HG03175 (cell line): Measurements from ENCODE around the gene WWOX.

ENCODE experiments used
- ATAC-seq: cut with Tn5 transposase; IDR thresholded peaks from one replicate; pipeline ENCODE4 v1.9.1; 2021; ENCODE audit warnings: mild to moderate bottlenecking, moderate library complexity; ENCODE audit not compliant: unreplicated experiment

Gene WWOX

DNA sequence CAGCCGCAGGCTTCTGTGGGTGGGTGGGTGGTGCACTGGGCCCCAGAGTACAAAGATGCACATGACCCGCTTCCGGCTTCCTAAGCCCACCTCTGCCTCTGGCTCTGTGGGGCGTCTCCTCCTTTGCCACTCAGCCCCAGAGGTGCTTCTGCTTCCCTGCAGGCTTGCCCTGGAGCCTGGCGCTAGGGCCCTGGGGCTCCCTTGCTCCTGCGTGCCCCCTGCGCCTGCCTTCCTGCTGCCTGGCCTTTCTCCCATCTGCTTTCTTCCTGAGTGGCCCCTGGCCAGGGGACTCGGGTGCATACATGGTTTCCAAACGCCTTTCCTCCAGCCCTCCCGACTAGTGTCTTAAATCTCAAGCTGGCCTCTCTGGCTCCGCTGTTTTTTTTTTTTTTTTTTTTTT lies 3.4 kb downstream of the WWOX start:
- no peak for ATAC-seq

DNA sequence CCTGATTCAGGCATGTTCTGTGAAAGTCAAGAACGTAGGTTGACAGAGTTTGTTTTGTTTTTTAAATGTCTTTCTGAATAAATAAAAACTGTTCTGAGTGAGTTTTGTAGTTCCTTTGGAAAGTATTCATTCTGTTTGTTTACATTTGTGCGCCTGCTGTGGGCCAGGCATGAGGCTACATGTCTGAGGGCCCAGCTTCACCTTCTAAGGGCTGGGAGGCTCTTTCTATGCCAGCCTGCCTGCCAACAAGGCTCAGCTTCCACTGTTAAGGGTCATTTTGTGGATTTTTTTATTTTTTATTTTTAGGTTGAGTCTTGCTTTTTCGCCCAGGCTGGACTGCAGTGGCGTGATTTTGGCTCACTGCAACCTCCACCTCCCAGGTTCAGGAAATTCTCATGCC lies 6.1 kb downstream of the WWOX start:
- ATAC-seq, result no peak

DNA sequence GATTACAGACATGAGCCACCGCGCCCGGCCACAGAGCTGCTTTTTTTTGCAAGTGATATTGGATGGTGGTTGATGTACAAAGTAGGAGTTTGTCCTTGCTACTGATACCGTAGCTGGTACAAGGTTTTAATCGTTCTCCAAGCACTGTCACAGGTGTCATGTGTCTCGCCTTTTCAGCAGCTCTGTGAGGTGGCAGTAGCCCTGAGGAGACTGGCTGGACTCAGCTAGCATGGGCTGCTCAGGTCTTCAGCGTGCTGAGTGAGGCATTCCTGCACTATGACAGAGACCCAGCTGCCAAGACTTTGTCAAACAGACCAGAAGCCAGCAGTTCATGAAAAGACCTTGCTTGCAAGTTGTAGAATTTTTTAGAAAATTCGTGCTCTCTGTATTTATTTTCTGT lies 7.2 kb downstream of the WWOX start:
- no peak for ATAC-seq

DNA sequence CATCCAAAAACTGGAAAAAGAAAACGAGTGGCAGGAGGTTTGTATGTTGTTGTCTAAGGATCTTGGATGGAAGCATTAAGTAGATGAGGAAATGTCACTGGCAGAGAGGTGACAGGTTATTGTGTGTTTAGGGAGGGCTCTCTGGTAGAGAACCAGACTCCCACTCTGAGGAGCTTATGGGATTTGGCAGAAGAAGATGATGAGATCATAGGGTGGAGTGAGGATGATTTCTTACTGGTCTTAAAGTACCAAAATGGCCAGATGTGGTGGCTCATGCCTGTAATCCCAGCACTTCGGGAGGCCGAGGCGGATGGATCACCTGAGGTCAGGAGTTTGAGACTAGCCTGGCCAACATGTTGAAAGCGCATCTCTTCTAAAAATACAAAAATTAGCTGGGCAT lies 9.0 kb downstream of the WWOX start:
- ATAC-seq, result no peak

DNA sequence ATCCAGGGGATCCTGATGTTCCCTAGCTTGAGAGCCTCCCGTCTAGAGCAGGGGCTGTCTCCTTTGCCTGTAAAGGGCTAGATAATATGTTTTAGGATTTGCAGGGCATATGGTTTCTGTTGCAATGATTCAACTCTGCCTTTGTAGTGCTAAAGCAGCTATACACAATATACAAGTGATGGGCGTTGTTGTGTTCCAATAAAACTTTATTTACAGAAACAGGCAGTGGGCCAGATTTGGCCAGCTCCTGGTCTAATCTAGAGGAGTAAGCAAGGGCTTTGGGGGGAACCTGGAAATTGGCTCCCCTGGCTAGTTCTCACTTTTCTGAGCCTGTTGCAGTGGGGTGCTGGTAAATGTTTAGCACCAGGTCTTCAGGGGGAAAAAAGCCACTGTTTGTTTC lies 13.8 kb downstream of the WWOX start:
- no peak for ATAC-seq

DNA sequence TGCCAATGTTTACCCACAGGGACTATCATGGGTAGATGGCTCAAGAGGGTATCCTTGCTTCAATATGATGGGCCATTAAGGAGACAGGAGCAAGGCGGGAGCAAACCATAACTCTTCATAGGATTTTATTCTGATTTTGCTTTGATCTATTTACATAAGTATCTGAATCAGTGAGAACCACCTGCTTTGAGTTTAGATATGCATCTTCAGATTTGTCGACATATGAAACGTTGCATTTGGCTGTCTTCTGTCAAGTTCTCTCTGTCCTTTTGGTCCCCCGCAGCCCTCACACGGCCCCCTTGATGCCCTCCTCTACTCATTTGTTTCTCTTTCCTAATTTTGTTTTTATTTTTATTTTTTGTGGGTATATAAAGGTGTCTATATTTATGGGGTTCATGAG lies 16.2 kb downstream of the WWOX start:
- ATAC-seq, result no peak

DNA sequence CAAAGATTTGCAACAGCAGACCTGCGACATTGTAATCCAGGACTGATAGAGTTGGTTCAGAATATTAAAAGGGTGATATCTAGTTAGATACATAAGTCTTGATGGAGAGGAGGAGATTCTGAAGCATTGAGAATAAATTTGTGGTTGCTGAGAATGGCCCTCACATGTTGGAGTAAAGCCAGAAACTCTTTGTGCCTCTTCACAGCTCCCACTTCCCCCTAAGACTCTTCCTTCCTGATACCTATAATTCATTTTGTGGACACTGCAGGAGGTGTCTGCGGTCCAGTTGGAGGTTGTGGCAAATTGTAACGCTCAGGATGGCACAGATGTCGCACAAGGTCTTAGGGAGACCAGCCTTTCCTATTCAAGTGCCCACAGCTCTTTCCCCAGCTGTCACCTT lies 17.5 kb downstream of the WWOX start:
- no peak for ATAC-seq

DNA sequence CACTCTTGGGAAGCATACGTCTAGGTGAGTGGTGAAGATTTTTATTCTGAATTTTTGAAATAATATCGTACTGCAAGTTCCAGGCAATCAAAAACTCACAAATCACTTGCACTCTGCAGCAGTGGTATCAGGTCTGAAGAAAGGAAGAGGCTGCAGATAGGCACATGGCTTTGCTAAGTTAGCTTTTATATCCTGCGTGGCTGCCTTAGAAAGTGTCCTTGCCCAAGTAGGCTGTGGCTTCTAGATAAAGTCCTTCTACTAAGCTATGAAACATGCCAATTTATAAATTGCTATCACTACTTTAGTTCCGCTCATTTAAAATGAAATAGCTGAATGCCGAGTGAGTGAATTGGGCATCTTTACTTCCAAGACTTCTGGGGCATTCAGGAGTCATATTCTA lies 17.9 kb downstream of the WWOX start:
- ATAC-seq, result no peak

DNA sequence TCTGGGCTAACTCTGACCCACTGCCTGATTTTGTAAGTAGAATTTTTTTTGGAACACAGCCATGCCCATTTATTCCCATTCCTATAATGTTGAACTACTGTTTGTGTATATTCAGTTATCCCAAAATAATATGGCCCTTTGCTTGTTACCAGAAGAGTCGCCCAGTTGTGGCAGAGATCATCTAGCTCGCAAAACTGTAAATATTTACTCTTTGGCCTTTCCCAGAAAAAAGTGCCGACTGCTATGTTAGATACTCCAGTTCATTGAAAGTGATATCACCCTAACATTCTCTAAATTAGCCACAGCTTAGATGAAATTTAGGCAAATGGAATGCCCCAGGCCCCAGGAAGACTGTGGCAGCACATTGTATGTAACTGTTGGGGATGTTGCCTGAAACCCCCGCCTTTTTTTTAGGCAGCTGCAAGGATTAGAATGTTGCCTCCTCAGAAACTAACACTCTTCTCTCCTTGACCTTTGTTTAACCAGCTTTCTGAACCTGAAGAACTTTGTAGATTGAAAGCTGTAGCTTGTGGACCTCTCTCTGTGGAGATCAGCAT lies 19.1 kb downstream of the WWOX start:
- no peak for ATAC-seq

DNA sequence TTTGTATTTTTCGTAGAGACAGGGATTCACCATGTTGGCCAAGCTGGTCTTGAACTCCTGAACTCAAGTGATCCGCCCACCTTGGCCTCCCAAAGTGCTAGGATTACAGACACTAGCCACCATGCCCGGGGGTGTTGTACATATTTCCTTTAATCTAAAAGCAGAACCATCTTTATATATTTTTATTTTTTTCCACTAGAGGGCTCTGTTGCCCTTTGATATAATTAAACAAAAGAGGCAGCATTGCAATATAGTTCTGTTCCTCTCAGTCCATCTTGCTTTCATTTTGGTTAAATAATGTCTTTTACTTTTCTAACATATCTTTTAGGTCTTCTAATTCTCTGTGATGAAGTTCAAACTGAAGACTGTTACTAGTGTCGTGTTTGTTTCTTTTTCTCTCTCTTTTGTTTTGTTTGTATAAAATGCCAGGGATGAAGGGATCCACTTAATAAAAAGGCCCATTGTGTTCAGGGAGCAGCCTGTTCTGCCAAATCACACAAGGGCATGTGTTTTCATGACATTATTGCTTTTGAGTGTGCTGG lies 23.4 kb downstream of the WWOX start:
- peak; percentile 96 for ATAC-seq

DNA sequence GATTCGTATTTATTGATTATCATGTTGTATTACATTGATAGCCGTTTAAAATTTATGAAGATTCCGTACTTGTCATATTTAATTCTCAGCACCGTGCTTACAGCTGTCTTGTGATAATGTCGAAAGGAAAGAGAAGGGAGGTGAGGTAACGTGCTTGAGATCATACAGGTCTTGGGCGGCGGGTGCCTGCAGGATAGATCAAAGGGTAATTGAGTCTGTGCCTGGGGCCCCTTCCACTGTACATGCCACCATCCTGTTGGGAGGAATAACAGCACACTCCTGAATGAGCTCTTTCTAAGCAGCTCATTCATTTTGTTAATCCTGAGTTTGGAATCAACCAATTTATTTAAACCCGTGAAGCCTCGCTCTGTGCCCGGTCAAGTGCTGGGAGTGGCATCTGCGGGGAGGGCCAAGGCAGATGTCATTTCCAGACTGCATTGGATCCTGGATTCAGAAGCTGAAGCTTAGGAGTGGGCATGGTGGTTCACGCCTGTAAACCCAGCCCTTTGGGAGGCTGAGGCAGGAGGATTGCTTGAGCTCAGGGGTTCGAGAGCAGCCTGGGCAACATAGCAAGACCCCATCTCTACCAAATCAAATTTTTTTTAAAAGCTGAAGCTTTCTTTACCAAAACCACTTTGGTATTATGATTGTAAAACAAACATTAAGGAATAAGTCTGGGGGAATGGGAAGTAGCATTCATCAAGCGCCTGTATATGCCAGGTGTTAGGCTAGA lies 25.8 kb downstream of the WWOX start:
- no peak for ATAC-seq

DNA sequence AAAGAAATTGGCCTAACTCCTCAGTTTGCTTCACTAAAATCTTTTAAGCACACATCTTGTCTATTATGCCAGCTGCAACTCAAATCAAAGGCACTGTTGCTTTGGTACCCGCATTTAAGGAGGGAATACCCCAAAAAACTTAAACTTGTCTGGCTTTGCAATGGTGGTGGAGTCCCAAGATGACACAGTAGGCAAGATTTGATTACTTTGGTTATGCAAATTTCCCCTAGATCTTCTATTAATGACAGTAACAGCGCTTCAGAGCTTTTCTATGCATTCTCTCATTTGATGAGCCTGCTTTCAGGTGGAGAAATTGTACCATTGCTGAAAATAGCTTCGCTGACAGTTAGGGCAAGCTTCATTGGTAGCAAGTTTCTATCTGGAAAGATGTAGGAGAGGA lies 27.2 kb downstream of the WWOX start:
- no peak for ATAC-seq

DNA sequence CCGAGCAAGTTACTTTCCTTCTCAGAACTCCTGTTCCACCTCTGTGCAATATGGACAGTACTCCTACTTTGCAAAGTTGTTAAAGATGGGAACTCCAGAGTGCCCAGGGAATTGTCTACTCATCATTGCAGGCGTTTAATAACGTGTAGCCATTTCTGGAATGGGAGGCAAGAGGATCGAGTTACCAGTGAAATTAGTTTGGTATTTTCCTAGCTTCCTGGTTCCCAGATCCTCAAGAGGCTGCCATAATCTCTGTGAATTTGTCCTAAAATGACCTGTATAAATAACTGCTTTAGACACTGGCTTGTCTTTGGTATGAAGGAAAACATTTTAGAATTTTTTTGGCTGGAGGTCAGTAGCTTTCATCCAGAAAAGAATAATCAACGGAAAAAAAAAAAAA lies 27.7 kb downstream of the WWOX start:
- ATAC-seq, result no peak

DNA sequence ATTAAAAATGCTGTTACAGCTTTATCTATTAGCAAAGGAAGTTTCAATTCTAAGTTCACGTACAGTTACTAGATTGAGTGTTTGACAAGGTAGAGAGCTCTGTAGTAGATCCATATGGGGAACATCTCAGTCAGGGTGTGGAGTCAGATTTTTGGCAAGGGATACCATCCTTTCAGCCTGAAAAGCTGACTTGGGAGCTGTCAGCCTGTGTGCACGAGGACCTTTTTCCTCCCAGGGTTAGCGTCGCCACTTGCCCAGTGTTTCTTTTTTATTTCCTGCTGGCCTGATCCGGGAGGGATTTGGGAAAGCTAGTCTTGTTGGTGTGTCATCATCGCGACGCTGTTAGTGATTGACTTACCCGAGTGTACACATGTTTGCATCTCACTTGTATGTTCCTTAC lies 29.5 kb downstream of the WWOX start:
- ATAC-seq, result no peak

DNA sequence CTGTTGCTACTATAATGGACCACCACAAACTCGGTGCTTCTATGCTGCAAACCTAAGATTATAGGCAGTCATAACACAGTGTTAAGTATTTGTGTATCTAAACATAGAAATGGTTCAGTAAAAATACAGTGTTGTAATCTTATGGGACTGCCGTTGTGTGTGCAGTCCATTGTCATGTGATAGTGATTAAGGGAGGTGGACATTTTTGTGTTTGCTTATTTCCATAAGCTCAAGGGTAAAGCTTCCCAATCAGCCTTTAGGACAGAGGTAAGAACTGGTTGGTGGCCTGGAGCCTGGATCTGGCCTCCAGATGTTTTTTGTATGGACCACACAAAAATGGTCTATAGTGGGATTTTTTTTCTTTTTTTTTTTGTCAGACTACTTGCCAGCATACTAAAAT lies 29.9 kb downstream of the WWOX start:
- ATAC-seq, result no peak

DNA sequence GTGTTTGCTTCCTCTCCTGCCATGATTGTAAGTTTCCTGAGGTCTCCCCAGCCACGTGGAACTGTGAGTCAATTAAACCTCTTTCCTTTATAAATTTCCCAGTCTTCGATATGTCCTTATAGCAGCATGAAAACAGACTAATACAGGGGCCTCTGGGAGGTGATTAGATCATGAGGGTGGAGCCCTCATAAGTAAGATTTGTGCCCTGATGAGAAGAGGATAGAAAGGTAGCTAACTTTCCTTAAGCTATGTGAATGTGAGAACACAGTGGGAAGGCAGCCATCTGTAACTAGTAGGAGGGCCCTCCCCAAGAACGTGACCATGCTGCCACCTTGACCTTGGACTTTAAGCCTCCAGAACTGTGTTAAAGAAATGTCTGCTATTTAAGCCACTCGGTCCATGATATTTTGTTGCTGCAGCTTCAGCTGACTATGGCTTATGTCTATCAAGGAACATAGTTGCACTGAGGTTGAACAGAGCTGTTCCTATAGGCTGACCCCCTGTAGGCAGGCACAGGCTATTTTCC lies 30.7 kb downstream of the WWOX start:
- no peak for ATAC-seq

DNA sequence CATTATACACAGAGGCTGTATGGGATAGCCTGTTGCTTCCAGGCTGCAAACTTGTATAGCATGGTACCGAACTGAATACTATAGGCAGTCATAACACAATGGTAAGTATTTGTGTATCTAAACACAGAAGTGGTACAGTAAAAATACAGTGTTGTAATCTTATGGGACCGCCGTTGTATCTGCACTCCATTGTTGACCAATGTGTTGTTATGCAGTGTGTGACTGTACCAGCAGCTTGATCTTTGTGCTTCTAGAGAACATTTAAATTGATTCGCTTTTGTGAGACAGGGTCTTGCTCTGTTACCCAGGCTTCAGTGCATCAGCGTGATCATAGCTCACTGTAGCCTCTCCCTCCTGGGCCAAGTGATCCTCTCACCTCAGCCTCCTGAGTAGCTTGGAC lies 31.5 kb downstream of the WWOX start:
- no peak for ATAC-seq

DNA sequence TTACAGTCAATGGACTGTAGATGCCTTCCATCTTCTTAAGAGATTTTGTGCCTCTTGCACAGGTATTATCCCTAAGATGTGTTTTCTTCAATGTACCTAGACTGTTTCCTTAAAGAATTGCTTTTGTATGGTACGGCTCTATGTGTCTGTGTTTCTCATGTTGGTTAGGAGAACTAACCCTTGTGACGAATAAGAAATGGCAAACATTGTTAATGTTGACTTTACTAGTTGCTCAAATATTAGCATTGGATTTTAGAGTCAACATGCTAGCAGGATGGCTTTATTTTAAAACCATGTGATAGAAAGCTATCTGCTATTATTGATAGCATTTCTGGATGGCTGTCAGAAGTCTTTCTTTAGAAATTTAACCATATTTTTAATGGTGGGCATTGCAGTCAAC lies 34.5 kb downstream of the WWOX start:
- no peak for ATAC-seq

DNA sequence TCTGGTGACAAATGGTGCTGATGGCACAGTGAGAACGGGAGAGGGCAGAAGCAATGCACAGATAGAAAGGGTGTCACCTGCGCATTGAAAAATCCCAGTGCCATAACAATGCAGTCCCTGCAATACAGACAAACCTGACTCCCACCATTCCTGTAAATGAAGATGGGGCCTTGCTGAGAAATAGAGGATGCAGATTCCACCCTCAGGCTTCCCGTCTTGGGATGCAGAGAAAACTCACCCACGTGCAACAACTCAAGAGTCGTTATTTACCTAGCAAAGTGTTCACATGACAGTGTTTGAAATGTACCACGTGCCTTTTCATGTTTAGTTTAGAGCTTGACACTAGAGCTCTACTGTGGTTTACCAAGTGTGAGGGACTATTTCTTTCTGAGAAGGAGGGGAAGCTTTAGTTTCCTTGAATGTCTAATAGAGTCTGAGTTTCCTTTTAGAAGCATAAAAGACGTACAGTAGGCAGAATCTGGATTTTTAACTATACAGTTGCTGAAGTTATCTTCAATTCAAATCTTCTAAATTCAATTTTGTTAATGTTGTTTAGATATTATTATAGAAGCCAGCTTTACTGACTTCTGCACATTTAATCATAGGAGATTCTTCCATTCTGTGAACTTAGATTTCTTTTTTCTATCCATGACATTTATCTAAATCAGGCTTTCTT lies 35.6 kb downstream of the WWOX start:
- ATAC-seq, result no peak

DNA sequence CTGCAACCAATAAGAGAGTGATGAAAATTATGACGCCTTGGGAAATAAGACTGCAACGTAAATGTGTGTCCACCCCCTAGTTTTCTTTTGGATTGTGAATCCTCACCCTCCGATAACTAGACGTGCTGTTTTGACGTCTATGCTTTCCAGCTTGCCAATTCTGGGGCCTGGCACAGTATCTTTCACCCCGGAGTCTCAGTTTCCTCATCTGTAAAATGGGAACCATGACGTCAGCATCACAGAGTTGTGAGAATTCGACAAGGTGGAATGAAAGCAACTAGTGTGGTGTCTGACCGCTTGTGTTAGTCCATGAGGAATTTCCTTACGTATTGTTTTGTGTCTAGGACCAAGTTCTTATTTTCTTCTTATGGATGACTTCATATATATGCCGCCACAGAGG lies 37.7 kb downstream of the WWOX start:
- no peak for ATAC-seq

DNA sequence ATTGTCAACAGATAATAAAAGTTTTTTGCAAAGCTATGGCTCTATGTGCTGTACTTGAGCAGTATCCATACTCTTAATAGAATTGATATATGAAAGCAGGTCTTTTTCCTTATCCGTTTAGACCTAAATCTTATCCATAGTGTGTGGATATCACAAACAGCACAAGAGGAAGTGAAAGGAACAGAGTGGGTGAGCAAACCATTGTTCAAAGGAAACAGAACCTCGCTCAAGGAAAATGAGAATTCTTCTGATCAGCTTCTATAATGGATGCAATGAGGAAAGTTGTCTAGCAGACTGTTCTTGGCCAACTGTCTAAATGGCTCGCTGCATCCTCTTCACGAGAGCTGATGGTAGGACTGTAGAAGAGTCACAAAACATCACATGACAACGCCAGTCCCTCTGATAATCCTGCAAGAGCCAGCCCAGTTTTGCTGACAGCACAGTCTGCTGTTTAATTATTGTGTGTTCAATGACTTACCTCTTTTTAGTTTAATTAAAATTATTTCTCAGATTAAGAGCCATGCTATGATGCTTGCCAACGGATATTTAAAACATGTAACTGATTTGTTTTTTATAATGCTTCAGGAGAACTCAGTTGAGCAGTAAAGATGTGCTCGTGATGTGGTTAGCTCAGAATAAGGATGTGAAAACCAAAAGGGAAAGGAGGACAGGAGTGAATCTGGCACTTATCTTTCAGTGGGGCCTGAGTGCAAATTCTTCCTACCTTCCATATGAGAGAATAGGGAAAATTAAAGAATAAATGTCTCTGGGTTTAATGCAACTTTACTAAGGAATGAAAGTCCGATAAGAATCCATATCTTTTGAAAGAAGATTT lies 38.5 kb downstream of the WWOX start:
- ATAC-seq, result no peak
